ENCODE measurements around the gene SLC23A2. TPM values are rescaled to one million over a fixed set of nuclear protein-coding genes. Genes with fewer than 3 reads are reported as not detected.
A peak's percentile ranks its signal among the peaks of the same experiment; 100 is the strongest.

Gene SLC23A2
- total RNA-seq, 1 donor from 2014 or later: 27.1 TPM

- no peak overlapping the region for H3K27ac Mint-ChIP-seq (ENCODE audit: unreplicated experiment)
- H3K36me3 Mint-ChIP-seq (ENCODE audit: low read depth): peaks cover 8% of the 10 kb centered on the region
- DNase-seq (ENCODE audit: low read depth, low spot score): no peak
- no peaks in the 10 kb centered on the region for H3K27me3 Mint-ChIP-seq (ENCODE audit: low read depth)
- H3K4me3 Mint-ChIP-seq: no peak overlapping the region
- H3K4me1 Mint-ChIP-seq: peaks cover 9% of the 10 kb centered on the region
- TF ChIP-seq CTCF (conservative IDR thresholded peaks at IDR 0.05): no peak
- H3K9me3 Mint-ChIP-seq: no peaks in the 10 kb centered on the region
Measured at GRCh38 chr20:4869290-4870193, 131.8 kb downstream of the SLC23A2 start.

- H3K4me3 Mint-ChIP-seq: no peak overlapping the region
- H3K9me3 Mint-ChIP-seq: no peaks in the 10 kb centered on the region
- H3K27ac Mint-ChIP-seq (ENCODE audit: unreplicated experiment): peak overlapping the region; percentile 77
- peaks cover 9% of the 10 kb centered on the region for H3K4me1 Mint-ChIP-seq
- no peak for TF ChIP-seq CTCF (conservative IDR thresholded peaks at IDR 0.05)
- H3K27me3 Mint-ChIP-seq (ENCODE audit: low read depth): no peaks in the 10 kb centered on the region
- no peak for DNase-seq (ENCODE audit: low read depth, low spot score)
- peaks cover 3% of the 10 kb centered on the region for H3K36me3 Mint-ChIP-seq (ENCODE audit: low read depth)
Measured at GRCh38 chr20:4867051-4867450, 134.3 kb downstream of the SLC23A2 start.

GRCh38 chr20:4866429-4866828, 134.9 kb downstream of the SLC23A2 start:
- no peak for TF ChIP-seq CTCF (conservative IDR thresholded peaks at IDR 0.05)
- H3K27me3 Mint-ChIP-seq (ENCODE audit: low read depth): no peaks in the 10 kb centered on the region
- H3K4me3 Mint-ChIP-seq: no peak overlapping the region
- H3K4me1 Mint-ChIP-seq: peaks cover 9% of the 10 kb centered on the region
- H3K27ac Mint-ChIP-seq (ENCODE audit: unreplicated experiment): no peak overlapping the region
- DNase-seq (ENCODE audit: low read depth, low spot score): no peak
- H3K9me3 Mint-ChIP-seq: no peaks in the 10 kb centered on the region
- peaks cover 3% of the 10 kb centered on the region for H3K36me3 Mint-ChIP-seq (ENCODE audit: low read depth)

GRCh38 chr20:4864311-4864752, 137.0 kb downstream of the SLC23A2 start:
- H3K36me3 Mint-ChIP-seq (ENCODE audit: low read depth): peaks cover 6% of the 10 kb centered on the region
- no peak overlapping the region for H3K27ac Mint-ChIP-seq (ENCODE audit: unreplicated experiment)
- no peak for DNase-seq (ENCODE audit: low read depth, low spot score)
- H3K9me3 Mint-ChIP-seq: no peaks in the 10 kb centered on the region
- H3K4me1 Mint-ChIP-seq: no peaks in the 10 kb centered on the region
- TF ChIP-seq CTCF (conservative IDR thresholded peaks at IDR 0.05): no peak
- H3K27me3 Mint-ChIP-seq (ENCODE audit: low read depth): no peaks in the 10 kb centered on the region
- H3K4me3 Mint-ChIP-seq: no peak overlapping the region

GRCh38 chr20:4862661-4863060, 138.6 kb downstream of the SLC23A2 start:
- no peaks in the 10 kb centered on the region for H3K9me3 Mint-ChIP-seq
- no peak for DNase-seq (ENCODE audit: low read depth, low spot score)
- H3K27ac Mint-ChIP-seq (ENCODE audit: unreplicated experiment): no peak overlapping the region
- H3K27me3 Mint-ChIP-seq (ENCODE audit: low read depth): no peaks in the 10 kb centered on the region
- no peak overlapping the region for H3K4me3 Mint-ChIP-seq
- H3K4me1 Mint-ChIP-seq: no peaks in the 10 kb centered on the region
- H3K36me3 Mint-ChIP-seq (ENCODE audit: low read depth): peaks cover 12% of the 10 kb centered on the region
- TF ChIP-seq CTCF (conservative IDR thresholded peaks at IDR 0.05): no peak

Data from neural crest cell (in vitro differentiated cells).